GM23338 (cell line): ENCODE results near the gene CALY. TPM values are rescaled to one million over a fixed set of nuclear protein-coding genes. Genes with fewer than 3 reads are reported as not detected.
A peak's percentile ranks its signal among the peaks of the same experiment; 100 is the strongest.

Experiments used
- ATAC-seq: fragments of 200-7000 bp; cut with Tn5 transposase; 3 replicates; pipeline ENCODE4 v1.9.1; 2020
- DNase-seq: peaks from one replicate; pipeline ENCODE4 v3.0.0-alpha.2; 2015; ENCODE audit warnings: low spot score
- H2AFZ ChIP-seq: fragments of 200-600 bp; sonication (generic); 2 replicates; pipeline ENCODE4 v1.8.0; 2016; ENCODE audit warnings: antibody characterized with exemption, mild to moderate bottlenecking, moderate library complexity
- H3F3A ChIP-seq: fragments of 200-600 bp; sonication (generic); replicated peaks from 2 replicates; pipeline ENCODE4 v1.8.0; 2017; ENCODE audit warnings: antibody characterized with exemption, mixed run types, low read depth
- H3K27ac ChIP-seq: fragments of 200-600 bp; sonication (generic); 2 replicates; pipeline ENCODE4 v1.6.1; 2016; ENCODE audit warnings: low read depth
- H3K27me3 ChIP-seq: fragments of 200-600 bp; sonication (generic); 2 replicates; pipeline ENCODE4 v1.8.0; 2016; ENCODE audit warnings: mild to moderate bottlenecking, mixed run types, moderate library complexity; ENCODE audit not compliant: insufficient read depth
- H3K36me3 ChIP-seq: fragments of 200-600 bp; sonication (generic); 2 replicates; pipeline ENCODE4 v1.8.0; 2016; ENCODE audit warnings: mild to moderate bottlenecking; ENCODE audit not compliant: insufficient read depth
- H3K4me1 ChIP-seq: fragments of 200-600 bp; sonication (generic); 2 replicates; pipeline ENCODE4 v1.8.0; 2016; ENCODE audit warnings: mild to moderate bottlenecking, moderate library complexity; ENCODE audit not compliant: insufficient read depth
- H3K4me2 ChIP-seq: fragments of 200-600 bp; sonication (generic); 2 replicates; pipeline ENCODE4 v1.7.1; 2017; ENCODE audit warnings: mixed run types
- H3K4me3 ChIP-seq: fragments of 200-600 bp; sonication (generic); 2 replicates; pipeline ENCODE4 v1.6.1; 2016; ENCODE audit warnings: mixed run types
- H3K79me2 ChIP-seq: fragments of 200-600 bp; sonication (generic); replicated peaks from 2 replicates; pipeline ENCODE4 v1.8.0; 2017; ENCODE audit warnings: mild to moderate bottlenecking; ENCODE audit not compliant: insufficient read depth
- H3K9me2 ChIP-seq: fragments of 200-600 bp; sonication (generic); 2 replicates; pipeline ENCODE4 v1.8.0; 2017; ENCODE audit not compliant: insufficient read depth
- H4K20me1 ChIP-seq: fragments of 200-600 bp; sonication (generic); replicated peaks from 2 replicates; pipeline ENCODE4 v1.8.0; 2017; ENCODE audit warnings: mild to moderate bottlenecking; ENCODE audit not compliant: insufficient read depth
- H3K27ac Mint-ChIP-seq: 2 replicates; pipeline ENCODE4 v1.8.0; 2020; ENCODE audit warnings: inconsistent platforms, mild to moderate bottlenecking, moderate library complexity, mixed read lengths
- H3K27me3 Mint-ChIP-seq: 3 replicates; pipeline ENCODE4 v1.8.0; 2022; ENCODE audit warnings: low read depth, mild to moderate bottlenecking, moderate library complexity, mixed read lengths, inconsistent platforms; ENCODE audit not compliant: insufficient read depth, poor library complexity
- H3K36me3 Mint-ChIP-seq: 3 replicates; pipeline ENCODE4 v1.8.0; 2021; ENCODE audit warnings: low read depth, mild to moderate bottlenecking, inconsistent platforms, moderate library complexity, mixed read lengths
- H3K4me1 Mint-ChIP-seq: 3 replicates; pipeline ENCODE4 v1.8.0; 2020; ENCODE audit warnings: mild to moderate bottlenecking, inconsistent platforms, mixed read lengths
- H3K4me3 Mint-ChIP-seq: 3 replicates; pipeline ENCODE4 v1.8.0; 2021; ENCODE audit warnings: moderate library complexity, mild to moderate bottlenecking, inconsistent platforms, mixed read lengths
- H3K9me3 Mint-ChIP-seq: 3 replicates; pipeline ENCODE4 v1.8.0; 2020; ENCODE audit warnings: moderate library complexity, mild to moderate bottlenecking, inconsistent platforms, mixed read lengths
- CREB1 ChIP-seq: fragments of 250-450 bp; sonication (Bioruptor Pico); IDR thresholded peaks from 2 replicates; pipeline ENCODE4 v1.5.0; 2020; ENCODE audit warnings: low read depth, mild to moderate bottlenecking, moderate library complexity
- CTCF ChIP-seq, 2 experiments: fragments of 200-600 bp in 1 of 2; sonication (generic) in 1 of 2; conservative IDR thresholded peaks; 2 replicates each; pipeline versions ENCODE4 v1.5.1 to v1.6.1; 2016 to 2017; ENCODE audit warnings: antibody characterized with exemption in 2 of 2, low read depth in 2 of 2, mild to moderate bottlenecking in 2 of 2, moderate library complexity in 1 of 2
- ETS1 ChIP-seq: IDR thresholded peaks from 2 replicates; pipeline ENCODE4 v1.6.1; 2016; ENCODE audit warnings: antibody characterized with exemption
- EZH2phosphoT487 ChIP-seq: fragments of 200-600 bp; sonication (generic); IDR thresholded peaks from one replicate; pipeline ENCODE4 v1.8.1; 2018; ENCODE audit warnings: antibody characterized with exemption; ENCODE audit not compliant: unreplicated experiment
- JUNB ChIP-seq: IDR thresholded peaks from one replicate; pipeline ENCODE4 v1.6.1; 2016; ENCODE audit warnings: antibody characterized with exemption; ENCODE audit not compliant: unreplicated experiment
- NANOG ChIP-seq: IDR thresholded peaks from 2 replicates; pipeline ENCODE4 v1.6.1; 2016; ENCODE audit warnings: antibody characterized with exemption, borderline replicate concordance
- POLR2AphosphoS5 ChIP-seq: IDR thresholded peaks from 2 replicates; pipeline ENCODE4 v1.6.1; 2016; ENCODE audit warnings: antibody characterized with exemption, low read depth
- REST ChIP-seq: IDR thresholded peaks from one replicate; pipeline ENCODE4 v1.6.1; 2018; ENCODE audit warnings: antibody characterized with exemption; ENCODE audit not compliant: unreplicated experiment
- STAT1 ChIP-seq: IDR thresholded peaks from one replicate; pipeline ENCODE4 v1.6.1; 2016; ENCODE audit warnings: antibody characterized with exemption; ENCODE audit not compliant: unreplicated experiment
- ZNF114 ChIP-seq: fragments of 250-450 bp; sonication (Bioruptor Pico); IDR thresholded peaks from 2 replicates; pipeline ENCODE4 v1.5.0; 2020; ENCODE audit warnings: mild to moderate bottlenecking, moderate library complexity
- polyA plus RNA-seq: library from polyadenylated mRNA; unstranded; fragments of >200 nt; fragmentation: Nextera tagmentation; extraction: Ambion mirVana; gene quantifications from 2 replicates; pipeline ENCODE4 v1.2.1, GENCODE V29; 2016
- total RNA-seq: library from RNA; depleted of rRNA; stranded (reverse); fragments of >200 nt; shearing (Covaris generic); gene quantifications from 2 replicates; pipeline ENCODE4 v1.2.3, GENCODE V29; 2014

Gene CALY
- total and polyA plus RNA-seq, 2 experiments from 2014 or later = 1.0 to 8.0 TPM

GRCh38 chr10:133351408-133352318 lies 15.0 kb upstream of the CALY start (continued):
- peak; percentile 28 for TF ChIP-seq REST
- TF ChIP-seq CTCF (conservative IDR thresholded peaks at IDR 0.05; ENCODE audit: low read depth in 2 of 2) = peak; percentile 19 to 66
- 0 out of 2 replicates have a peak, but pooled peaks have one; percentile 4 for TF ChIP-seq POLR2AphosphoS5
- TF ChIP-seq STAT1 = no peak
- TF ChIP-seq JUNB = no peak
- no peak for TF ChIP-seq EZH2phosphoT487
- no peak for TF ChIP-seq CREB1 (CRISPR knock-in tag)
- no peak for TF ChIP-seq ETS1
- TF ChIP-seq ZNF114 (CRISPR knock-in tag) = no peak

- H2AFZ ChIP-seq = no peak overlapping the region
- Mint-ChIP-seq H3K27ac (no peak overlapping the region), H3K4me1 (peaks cover 2% of the 10 kb centered on the region; the same call in 2 of the 3 replicates), H3K27me3 (peaks cover 18% of the 10 kb centered on the region), H3K9me3 (no peaks in the 10 kb centered on the region), H3K36me3 (no peaks in the 10 kb centered on the region), H3K4me3 (no peak overlapping the region)
- no peaks in the 10 kb centered on the region for H3K36me3 ChIP-seq
- ATAC-seq = no peak
- no peaks in the 10 kb centered on the region; the same call in 1 of the 2 replicates for H3K4me1 ChIP-seq
- no peaks in the 10 kb centered on the region for H3K9me2 ChIP-seq
- no peak overlapping the region for H3K4me3 ChIP-seq
- no peak for DNase-seq
- H3K4me2 ChIP-seq = no peak overlapping the region
- 0 out of 2 replicates have a peak, but pooled peaks cover 3% of the 10 kb centered on the region for H3F3A ChIP-seq
- no peaks in the 10 kb centered on the region; the same call in 1 of the 2 replicates for H4K20me1 ChIP-seq
- TF ChIP-seq NANOG (no peak), POLR2AphosphoS5 (0 out of 2 replicates have a peak, but pooled peaks have one; percentile 6)
- no peaks in the 10 kb centered on the region for H3K79me2 ChIP-seq
- no peaks in the 10 kb centered on the region for H3K27me3 ChIP-seq
- H3K27ac ChIP-seq = no peak overlapping the region
Observed at GRCh38 chr10:133350950-133351329, 14.2 kb upstream of the CALY start.
